Measurements from ENCODE around the gene MACROH2A1. TPM values are rescaled to one million over a fixed set of nuclear protein-coding genes. Genes with fewer than 3 reads are reported as not detected.

Gene MACROH2A1
- total RNA-seq, 1 donor from 2014 or later: 390 TPM

DNA sequence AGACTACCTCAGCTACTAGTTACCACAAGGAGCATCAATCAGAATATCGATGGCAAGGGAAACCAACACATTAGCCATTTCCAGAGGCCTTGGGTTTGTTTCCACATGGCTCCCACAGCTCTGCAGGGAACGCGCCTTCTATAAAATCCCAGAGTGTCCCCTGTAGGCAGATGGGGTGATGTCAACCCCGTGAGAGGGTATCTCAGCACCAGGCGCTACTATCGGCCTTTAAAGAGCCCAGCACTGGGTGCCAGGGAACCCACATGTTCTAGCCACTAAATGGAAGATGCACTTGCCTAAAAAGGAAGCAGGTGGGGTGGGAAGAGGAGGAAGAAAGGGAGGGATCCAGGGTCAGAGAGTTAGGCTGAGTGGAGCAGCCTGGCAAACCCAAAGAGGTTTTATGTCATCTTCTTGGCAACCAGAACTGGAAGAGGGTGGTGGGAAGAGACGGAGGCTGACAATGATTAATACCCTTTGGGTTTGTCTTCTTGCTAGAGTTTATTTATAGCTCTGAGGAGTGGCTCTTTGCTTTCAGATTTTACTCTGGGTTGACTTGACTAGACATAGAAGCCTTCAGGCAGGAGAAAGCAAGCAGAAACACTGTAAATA lies 19.9 kb downstream of the MACROH2A1 start:
- no peak for DNase-seq (ENCODE audit: low read depth)
- H3K4me3 ChIP-seq (ENCODE audit: low read depth, low read length): no peak overlapping the region
- TF ChIP-seq, protein P1, sequence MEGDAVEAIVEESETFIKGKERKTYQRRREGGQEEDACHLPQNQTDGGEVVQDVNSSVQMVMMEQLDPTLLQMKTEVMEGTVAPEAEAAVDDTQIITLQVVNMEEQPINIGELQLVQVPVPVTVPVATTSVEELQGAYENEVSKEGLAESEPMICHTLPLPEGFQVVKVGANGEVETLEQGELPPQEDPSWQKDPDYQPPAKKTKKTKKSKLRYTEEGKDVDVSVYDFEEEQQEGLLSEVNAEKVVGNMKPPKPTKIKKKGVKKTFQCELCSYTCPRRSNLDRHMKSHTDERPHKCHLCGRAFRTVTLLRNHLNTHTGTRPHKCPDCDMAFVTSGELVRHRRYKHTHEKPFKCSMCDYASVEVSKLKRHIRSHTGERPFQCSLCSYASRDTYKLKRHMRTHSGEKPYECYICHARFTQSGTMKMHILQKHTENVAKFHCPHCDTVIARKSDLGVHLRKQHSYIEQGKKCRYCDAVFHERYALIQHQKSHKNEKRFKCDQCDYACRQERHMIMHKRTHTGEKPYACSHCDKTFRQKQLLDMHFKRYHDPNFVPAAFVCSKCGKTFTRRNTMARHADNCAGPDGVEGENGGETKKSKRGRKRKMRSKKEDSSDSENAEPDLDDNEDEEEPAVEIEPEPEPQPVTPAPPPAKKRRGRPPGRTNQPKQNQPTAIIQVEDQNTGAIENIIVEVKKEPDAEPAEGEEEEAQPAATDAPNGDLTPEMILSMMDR (conservative IDR thresholded peaks at IDR 0.05; ENCODE audit: low read depth, low read length): no peak

DNA sequence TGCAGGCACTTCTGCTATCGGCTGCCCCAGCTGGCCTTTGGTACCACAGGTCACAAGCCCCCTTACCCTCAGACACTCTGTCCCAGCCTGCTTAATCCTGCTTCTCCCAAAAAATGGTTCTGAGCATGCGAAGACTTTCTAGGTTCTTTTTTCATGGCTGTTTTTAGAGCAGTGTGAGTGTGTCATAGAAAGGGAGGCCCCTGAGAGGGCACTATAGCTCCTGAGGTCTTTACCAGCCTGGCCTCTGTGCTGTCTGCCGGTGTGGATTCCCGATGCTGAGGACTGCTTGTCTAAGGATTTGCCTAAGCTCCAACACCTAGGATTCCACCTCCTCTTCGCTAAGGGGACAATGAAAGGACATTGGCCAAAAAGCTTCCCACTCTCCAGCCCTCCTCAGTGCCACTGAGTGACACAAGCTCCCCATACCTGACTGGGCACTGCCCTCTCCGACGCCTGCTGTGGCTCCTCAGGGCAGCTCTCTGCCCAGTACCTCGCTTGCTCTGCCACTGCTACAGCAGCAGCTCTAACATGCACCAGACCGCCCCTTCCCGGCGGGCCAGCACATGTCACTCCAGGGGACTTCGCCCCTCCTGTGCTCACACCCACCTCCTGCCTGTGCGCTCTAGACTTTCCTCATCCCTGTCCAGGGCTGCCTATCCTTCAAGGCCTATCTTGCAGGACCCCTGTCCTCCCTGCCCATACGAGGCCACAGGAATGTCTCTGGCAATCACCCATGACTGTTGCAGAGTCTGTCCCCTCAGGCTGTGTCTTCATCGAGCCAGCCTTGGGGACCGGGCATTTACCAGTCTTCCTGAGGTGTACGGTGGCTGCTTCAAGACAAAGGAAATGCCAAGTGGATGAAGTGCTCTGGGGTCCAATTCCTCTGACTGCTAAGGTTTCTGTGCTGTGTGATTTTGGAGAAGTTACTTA lies 21.0 kb downstream of the MACROH2A1 start:
- H3K4me3 ChIP-seq (ENCODE audit: low read depth, low read length): no peak overlapping the region
- TF ChIP-seq, protein P1 (conservative IDR thresholded peaks at IDR 0.05; ENCODE audit: low read depth, low read length): no peak
- no peak for DNase-seq (ENCODE audit: low read depth)

DNA sequence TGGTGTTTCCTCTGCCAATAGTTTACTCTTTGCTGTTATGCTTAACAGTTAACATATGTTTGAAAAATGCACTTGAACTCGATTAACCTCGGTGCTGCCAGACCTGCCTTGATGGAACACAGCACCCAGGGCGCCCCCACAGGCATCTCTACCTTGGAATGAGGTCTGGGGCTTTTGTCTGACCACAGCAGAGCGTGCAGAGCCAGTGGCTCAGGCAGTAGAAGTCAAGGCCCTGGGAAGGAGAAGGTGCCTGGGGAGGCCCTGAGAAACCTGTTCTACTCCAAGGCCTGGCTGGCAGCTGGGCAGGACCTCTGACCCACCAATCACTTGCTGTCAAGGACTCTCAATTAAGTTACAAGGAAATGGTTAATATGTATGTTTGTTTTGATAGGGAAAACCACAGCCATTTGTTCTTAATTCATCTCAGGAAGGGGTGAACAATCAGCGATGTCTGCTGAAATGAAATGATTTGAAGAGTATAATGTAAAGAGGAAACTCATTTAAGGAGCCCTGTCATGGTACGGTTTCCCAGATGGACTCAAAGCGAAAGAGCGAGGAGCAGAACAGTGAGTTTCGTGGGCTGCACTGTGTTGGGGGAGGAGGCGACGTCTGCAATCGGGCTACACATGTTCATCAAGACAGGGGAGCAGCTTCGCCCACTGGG lies 21.9 kb downstream of the MACROH2A1 start:
- no peak overlapping the region for H3K4me3 ChIP-seq (ENCODE audit: low read depth, low read length)
- DNase-seq (ENCODE audit: low read depth): no peak
- TF ChIP-seq, protein P1 (conservative IDR thresholded peaks at IDR 0.05; ENCODE audit: low read depth, low read length): no peak

DNA sequence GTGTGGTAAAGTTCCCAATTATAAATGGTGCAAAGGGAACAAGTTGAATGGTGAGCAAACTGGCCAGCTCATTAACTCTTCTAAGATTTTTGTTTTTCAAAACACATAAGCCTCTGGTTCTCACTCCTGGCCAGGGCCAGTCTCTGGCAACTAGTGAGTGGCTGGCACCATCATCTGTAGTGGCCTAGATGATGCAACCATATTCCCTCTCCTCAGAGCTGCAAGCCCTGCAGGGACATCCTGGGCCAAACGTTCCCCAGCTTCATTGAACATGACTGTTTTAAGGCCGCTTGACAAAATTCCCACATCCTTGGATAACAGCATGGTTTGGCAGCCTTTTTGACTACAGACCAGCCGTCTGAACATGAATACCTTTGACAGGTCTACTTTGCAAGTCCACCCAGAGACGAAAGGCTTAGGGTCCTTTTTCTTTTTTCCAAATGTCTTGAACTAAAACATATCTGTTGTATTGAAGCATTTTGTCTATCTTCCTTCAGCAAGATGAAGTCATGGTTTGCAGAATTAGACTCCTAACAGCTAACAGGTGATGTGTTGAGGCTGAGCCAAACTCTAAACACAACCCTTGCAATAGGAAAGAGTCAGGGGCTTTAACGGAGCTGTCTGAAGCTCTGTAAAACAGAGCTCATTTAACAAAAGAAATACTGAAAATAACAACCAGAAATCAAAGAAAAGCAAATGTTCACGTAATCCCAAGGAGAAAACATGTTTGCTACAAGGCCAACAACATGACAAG lies 23.8 kb downstream of the MACROH2A1 start:
- TF ChIP-seq, protein P1 (conservative IDR thresholded peaks at IDR 0.05; ENCODE audit: low read depth, low read length): no peak
- no peak overlapping the region for H3K4me3 ChIP-seq (ENCODE audit: low read depth, low read length)
- DNase-seq (ENCODE audit: low read depth): no peak

DNA sequence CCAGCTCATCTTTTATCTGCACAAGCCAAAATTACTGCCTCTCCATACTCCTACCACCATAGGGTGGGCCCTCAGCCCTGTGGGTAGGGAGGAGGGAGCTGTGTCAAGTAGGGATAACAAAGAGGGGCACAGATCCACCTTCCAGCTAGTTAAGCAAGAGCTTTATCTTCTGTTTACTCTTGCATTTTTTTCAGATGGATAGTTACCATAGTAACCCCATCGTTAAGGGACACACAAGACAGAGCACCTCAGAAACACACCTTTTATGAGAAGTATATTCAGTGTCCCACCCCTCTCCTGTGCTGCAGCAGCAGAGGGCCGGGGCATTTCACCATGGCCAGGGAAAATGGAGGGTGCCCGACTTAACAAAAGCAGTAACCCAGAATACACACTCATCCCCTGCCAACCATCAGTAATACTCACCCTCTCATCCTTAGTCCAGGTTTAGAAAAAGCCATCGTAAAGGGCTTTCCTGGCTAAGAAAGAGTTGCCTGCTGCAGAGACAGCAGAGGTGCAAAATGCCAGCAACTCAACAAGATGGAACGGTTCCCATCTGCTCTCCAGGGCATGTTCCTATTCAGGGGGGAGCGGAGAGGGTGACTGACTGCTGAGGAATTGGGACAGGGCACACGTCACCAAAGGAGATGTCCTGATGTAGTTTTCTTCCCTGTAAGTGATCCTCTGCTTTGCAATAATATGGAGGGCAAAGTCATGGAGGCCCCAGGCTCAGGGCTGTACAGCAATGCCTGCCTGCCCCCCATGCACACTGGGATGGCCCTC lies 25.1 kb downstream of the MACROH2A1 start:
- TF ChIP-seq, protein P1 (conservative IDR thresholded peaks at IDR 0.05; ENCODE audit: low read depth, low read length): no peak
- no peak for DNase-seq (ENCODE audit: low read depth)
- no peak overlapping the region for H3K4me3 ChIP-seq (ENCODE audit: low read depth, low read length)
